NT2/D1 (cell line): ENCODE results near the gene DCHS1.

ENCODE experiments used
- SUZ12 ChIP-seq: IDR thresholded peaks from 2 replicates; pipeline ENCODE4 v1.6.1; 2011; ENCODE audit not compliant: insufficient read length, insufficient read depth; ENCODE audit errors: extremely low read depth
- YY1 ChIP-seq: IDR thresholded peaks from 2 replicates; pipeline ENCODE4 v1.6.1; 2011; ENCODE audit not compliant: insufficient read length, insufficient read depth

DNA sequence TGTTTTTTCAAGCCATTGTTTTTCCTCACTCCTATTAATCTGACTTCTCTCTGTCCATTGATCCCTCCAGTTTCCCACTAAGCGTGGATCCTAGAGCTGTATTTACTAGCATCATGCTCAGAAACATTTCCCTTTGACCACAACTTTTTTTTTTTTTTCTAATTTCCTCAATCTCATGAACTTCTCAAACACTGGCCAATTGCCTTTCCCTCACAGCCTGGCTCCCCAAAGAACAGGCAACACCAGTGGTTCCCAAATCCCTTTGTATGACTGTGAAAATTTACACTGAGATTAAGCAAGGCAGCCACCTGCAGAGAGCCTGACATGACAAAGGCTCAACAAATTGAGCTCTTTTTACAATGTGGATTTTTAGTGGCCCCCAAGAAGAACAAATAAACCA is 35.0 kb downstream of the DCHS1 start:
- TF ChIP-seq YY1 (no peak), SUZ12 (no peak)
